WTC11 (cell line): ENCODE data around the gene UGGT2. TPM values are rescaled to one million over a fixed set of nuclear protein-coding genes. Genes with fewer than 3 reads are reported as not detected.
A peak's percentile ranks its signal among the peaks of the same experiment; 100 is the strongest.

Source experiments
- ATAC-seq: fragments of 200-7000 bp; cut with Tn5 transposase; 2 replicates; pipeline ENCODE4 v1.10.0; 2021; ENCODE audit warnings: mild to moderate bottlenecking, moderate library complexity
- CTCF ChIA-PET: fragments of 300-600 bp; sonication (Branson Sonifier 250); formaldehyde crosslinking; loops from one replicate; lab custom pipeline; 2021; ENCODE audit warnings: antibody characterized with exemption; lab: Charles Lee
- POLR2A ChIA-PET: fragments of 350-600 bp; sonication (Branson Sonifier 250); formaldehyde crosslinking; loops from one replicate; lab custom pipeline; 2021; ENCODE audit warnings: antibody characterized with exemption; lab: Charles Lee
- DNase-seq: peaks from one replicate; pipeline ENCODE4 v3.0.0; 2021; ENCODE audit warnings: low spot score
- H3K27ac Mint-ChIP-seq: 2 replicates; pipeline ENCODE4 v1.8.0; 2021; ENCODE audit warnings: mixed read lengths
- H3K27me3 Mint-ChIP-seq: 2 replicates; pipeline ENCODE4 v1.8.0; 2021; ENCODE audit warnings: low read depth, mild to moderate bottlenecking, moderate library complexity, mixed read lengths
- H3K36me3 Mint-ChIP-seq: 2 replicates; pipeline ENCODE4 v1.8.0; 2021; ENCODE audit warnings: mixed read lengths
- H3K4me1 Mint-ChIP-seq: 2 replicates; pipeline ENCODE4 v1.8.0; 2022; ENCODE audit warnings: mixed read lengths
- H3K4me3 Mint-ChIP-seq: 2 replicates; pipeline ENCODE4 v1.8.0; 2021; ENCODE audit warnings: mild to moderate bottlenecking, moderate library complexity, mixed read lengths
- H3K9me3 Mint-ChIP-seq: 2 replicates; pipeline ENCODE4 v1.8.0; 2021; ENCODE audit warnings: mixed read lengths
- ELF4 ChIP-seq: sonication (generic); formaldehyde crosslinking; IDR thresholded peaks from 2 replicates; pipeline ENCODE4 v1.8.1; 2022; ENCODE audit warnings: low read depth, mild to moderate bottlenecking, moderate library complexity, missing genetic modification reagents
- GRHL2 ChIP-seq: fragments of 250-450 bp; sonication (Bioruptor Pico); IDR thresholded peaks from 2 replicates; pipeline ENCODE4 v1.8.0; 2022; ENCODE audit warnings: mild to moderate bottlenecking, moderate library complexity; ENCODE audit not compliant: insufficient replicate concordance, severe bottlenecking
- HMGA2 ChIP-seq: fragments of 250-450 bp; sonication (Bioruptor Pico); IDR thresholded peaks from 2 replicates; pipeline ENCODE4 v1.4.0; 2021; ENCODE audit warnings: mild to moderate bottlenecking, moderate library complexity
- NR1H2 ChIP-seq: sonication (generic); formaldehyde crosslinking; IDR thresholded peaks from 2 replicates; pipeline ENCODE4 v1.9.0; 2021; ENCODE audit warnings: mild to moderate bottlenecking, moderate library complexity, missing genetic modification reagents
- NR2C2 ChIP-seq: sonication (generic); formaldehyde crosslinking; IDR thresholded peaks from 2 replicates; pipeline ENCODE4 v1.8.0; 2022; ENCODE audit warnings: mild to moderate bottlenecking, missing genetic modification reagents
- NR3C1 ChIP-seq: sonication (generic); formaldehyde crosslinking; conservative IDR thresholded peaks from 2 replicates; pipeline ENCODE4 v1.8.1; 2023; ENCODE audit warnings: low read depth, mild to moderate bottlenecking, missing genetic modification reagents
- RELA ChIP-seq: sonication (generic); formaldehyde crosslinking; IDR thresholded peaks from 2 replicates; pipeline ENCODE4 v1.8.1; 2022; ENCODE audit warnings: missing genetic modification reagents, mild to moderate bottlenecking, borderline replicate concordance
- SOX15 ChIP-seq: fragments of 250-450 bp; sonication (Bioruptor Pico); IDR thresholded peaks from 2 replicates; pipeline ENCODE4 v1.9.0; 2021; ENCODE audit warnings: mild to moderate bottlenecking
- TCF7 ChIP-seq: sonication (generic); formaldehyde crosslinking; IDR thresholded peaks from 2 replicates; pipeline ENCODE4 v1.8.0; 2022; ENCODE audit warnings: mild to moderate bottlenecking, low read depth, missing genetic modification reagents, moderate library complexity
- TEAD1 ChIP-seq: sonication (generic); formaldehyde crosslinking; IDR thresholded peaks from 2 replicates; pipeline ENCODE4 v1.8.0; 2022; ENCODE audit warnings: mild to moderate bottlenecking, missing genetic modification reagents
- TEAD4 ChIP-seq: sonication (generic); formaldehyde crosslinking; IDR thresholded peaks from 2 replicates; pipeline ENCODE4 v1.8.0; 2022; ENCODE audit warnings: mild to moderate bottlenecking, missing genetic modification reagents
- USF2 ChIP-seq: sonication (generic); formaldehyde crosslinking; IDR thresholded peaks from 2 replicates; pipeline ENCODE4 v1.8.1; 2023; ENCODE audit warnings: mild to moderate bottlenecking, missing genetic modification reagents, moderate library complexity
- ZNF263 ChIP-seq: sonication (generic); formaldehyde crosslinking; IDR thresholded peaks from 2 replicates; pipeline ENCODE4 v1.8.1; 2022; ENCODE audit warnings: low read depth, mild to moderate bottlenecking, moderate library complexity, missing genetic modification reagents
- ZNF281 ChIP-seq: sonication (generic); formaldehyde crosslinking; IDR thresholded peaks from 2 replicates; pipeline ENCODE4 v1.8.0; 2023; ENCODE audit warnings: mild to moderate bottlenecking, missing genetic modification reagents
- ZNF317 ChIP-seq: sonication (generic); formaldehyde crosslinking; IDR thresholded peaks from 2 replicates; pipeline ENCODE4 v1.8.1; 2023; ENCODE audit warnings: low read depth, mild to moderate bottlenecking, moderate library complexity, missing genetic modification reagents, borderline replicate concordance
- ZNF423 ChIP-seq: fragments of 250-450 bp; sonication (Bioruptor Pico); IDR thresholded peaks from 2 replicates; pipeline ENCODE4 v2.1.2; 2022; ENCODE audit warnings: mild to moderate bottlenecking, moderate library complexity
- ZNF425 ChIP-seq: fragments of 250-450 bp; sonication (Bioruptor Pico); conservative IDR thresholded peaks from 2 replicates; pipeline ENCODE4 v1.9.0; 2021; ENCODE audit warnings: mild to moderate bottlenecking
- ZNF512 ChIP-seq: sonication (generic); formaldehyde crosslinking; IDR thresholded peaks from 2 replicates; pipeline ENCODE4 v1.8.1; 2022; ENCODE audit warnings: missing genetic modification reagents, borderline replicate concordance
- ZNF532 ChIP-seq: fragments of 250-450 bp; sonication (Bioruptor Pico); IDR thresholded peaks from 2 replicates; pipeline ENCODE4 v1.9.0; 2021; ENCODE audit warnings: mild to moderate bottlenecking, borderline replicate concordance
- total RNA-seq: library from RNA; stranded (reverse); gene quantifications from 3 replicates; pipeline ENCODE4 v1.2.3, GENCODE V29; 2021
- TF ChIP-seq, protein P1 (sequence below): fragments of 250-450 bp; sonication (Bioruptor Pico); IDR thresholded peaks from 2 replicates; pipeline ENCODE4 v1.8.0; 2021; ENCODE audit warnings: mild to moderate bottlenecking
- TF ChIP-seq, protein P2 (sequence below): sonication (generic); formaldehyde crosslinking; IDR thresholded peaks from 2 replicates; pipeline ENCODE4 v1.8.1; 2023; ENCODE audit warnings: mild to moderate bottlenecking, missing genetic modification reagents

UGGT2 gene
- total RNA-seq, 1 experiment from 2014 or later = 31.1 TPM

DNA sequence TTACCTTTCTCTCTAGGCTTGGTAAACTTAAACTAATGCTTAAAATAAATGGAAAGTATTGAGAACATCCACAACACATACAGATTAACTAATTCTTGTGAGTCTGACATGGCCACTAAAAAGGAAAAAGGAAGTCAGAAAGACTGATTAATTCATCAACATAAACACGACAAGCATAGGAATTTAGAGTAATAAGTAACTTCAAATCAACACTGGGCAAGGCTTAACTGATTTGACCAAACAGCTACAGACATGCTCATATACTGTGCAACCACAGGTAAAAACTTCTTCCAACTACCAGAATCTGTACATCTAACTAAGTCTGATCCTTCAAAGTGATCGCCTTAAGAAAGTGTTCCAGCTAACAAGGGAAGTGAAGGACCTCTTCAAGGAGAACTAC, 20.5 kb downstream of the UGGT2 start:
- H3K4me3 Mint-ChIP-seq = no peak overlapping the region
- ATAC-seq (no peak), DNase-seq (no peak)
- ChIA-PET CTCF (interaction anchor here (1.4 to 1.6 kb wide), 2 partner anchors 21 to 26 kb away, joined by 5 to 6 read pairs; partner anchors contain the start of gene UGGT2), POLR2A (interaction anchor here (0.6 kb wide), 1 partner anchor 25 kb away, joined by 3 read pairs; no protein-coding TSS in a partner anchor)
- H3K9me3 Mint-ChIP-seq = no peaks in the 10 kb centered on the region
- H3K4me1 Mint-ChIP-seq = peaks cover 8% of the 10 kb centered on the region
- H3K36me3 Mint-ChIP-seq = peaks cover 15% of the 10 kb centered on the region
- 0 out of 2 replicates have a peak overlapping the region, but pooled peaks have one; percentile 51 for H3K27ac Mint-ChIP-seq
- no peaks in the 10 kb centered on the region for H3K27me3 Mint-ChIP-seq
- no peak for TF ChIP-seq TEAD1 (CRISPR knock-in tag)
- TF ChIP-seq TEAD4 = no peak
- no peak for TF ChIP-seq ZNF512 (CRISPR knock-in tag)
- no peak for TF ChIP-seq ELF4
- TF ChIP-seq ZNF317 (CRISPR knock-in tag) = no peak
- TF ChIP-seq ZNF281 (CRISPR knock-in tag) = no peak
- no peak for TF ChIP-seq GRHL2 (CRISPR knock-in tag)

DNA sequence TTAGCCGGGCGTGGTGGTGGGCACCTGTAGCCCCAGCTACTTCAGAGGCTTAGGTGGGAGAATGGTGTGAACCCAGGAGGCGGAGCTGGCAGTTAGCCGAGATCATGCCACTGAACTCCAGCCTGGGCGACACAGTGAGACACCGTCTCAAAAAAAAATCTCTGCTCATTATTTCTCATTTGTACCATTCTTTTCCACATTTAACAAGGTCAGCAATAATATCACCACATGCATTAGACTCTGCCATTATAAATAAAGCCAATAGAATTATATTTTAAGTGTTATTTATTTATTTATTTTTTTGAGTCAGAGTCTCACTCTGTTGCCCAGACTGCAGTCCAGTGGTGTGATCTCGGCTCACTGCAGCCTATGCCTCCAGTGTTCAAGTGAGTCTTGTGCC, 24.2 kb downstream of the UGGT2 start:
- DNase-seq = no peak
- Mint-ChIP-seq H3K4me3 (no peak overlapping the region), H3K27me3 (no peaks in the 10 kb centered on the region), H3K36me3 (peaks cover 15% of the 10 kb centered on the region), H3K27ac (no peak overlapping the region), H3K4me1 (peaks cover 4% of the 10 kb centered on the region), H3K9me3 (no peaks in the 10 kb centered on the region)
- CTCF ChIA-PET = interaction anchor here (1.4 kb wide), 1 partner anchor 9 kb away, joined by 5 read pairs; no protein-coding TSS in a partner anchor
- POLR2A ChIA-PET = no interaction called here
- ATAC-seq = no peak
- TF ChIP-seq RELA (CRISPR knock-in tag) (no peak), HMGA2 (CRISPR knock-in tag) (no peak), ZNF263 (CRISPR knock-in tag) (no peak), NR2C2 (no peak), TCF7 (CRISPR knock-in tag) (no peak), USF2 (CRISPR knock-in tag) (no peak), NR3C1 (CRISPR knock-in tag) (no peak), NR1H2 (no peak), SOX15 (CRISPR knock-in tag) (no peak), ZNF423 (no peak), ZNF425 (CRISPR knock-in tag) (no peak), ZNF532 (CRISPR knock-in tag) (no peak)
- TF ChIP-seq, protein P1, sequence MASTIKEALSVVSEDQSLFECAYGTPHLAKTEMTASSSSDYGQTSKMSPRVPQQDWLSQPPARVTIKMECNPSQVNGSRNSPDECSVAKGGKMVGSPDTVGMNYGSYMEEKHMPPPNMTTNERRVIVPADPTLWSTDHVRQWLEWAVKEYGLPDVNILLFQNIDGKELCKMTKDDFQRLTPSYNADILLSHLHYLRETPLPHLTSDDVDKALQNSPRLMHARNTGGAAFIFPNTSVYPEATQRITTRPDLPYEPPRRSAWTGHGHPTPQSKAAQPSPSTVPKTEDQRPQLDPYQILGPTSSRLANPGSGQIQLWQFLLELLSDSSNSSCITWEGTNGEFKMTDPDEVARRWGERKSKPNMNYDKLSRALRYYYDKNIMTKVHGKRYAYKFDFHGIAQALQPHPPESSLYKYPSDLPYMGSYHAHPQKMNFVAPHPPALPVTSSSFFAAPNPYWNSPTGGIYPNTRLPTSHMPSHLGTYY (CRISPR knock-in tag) = no peak
- TF ChIP-seq, protein P2, sequence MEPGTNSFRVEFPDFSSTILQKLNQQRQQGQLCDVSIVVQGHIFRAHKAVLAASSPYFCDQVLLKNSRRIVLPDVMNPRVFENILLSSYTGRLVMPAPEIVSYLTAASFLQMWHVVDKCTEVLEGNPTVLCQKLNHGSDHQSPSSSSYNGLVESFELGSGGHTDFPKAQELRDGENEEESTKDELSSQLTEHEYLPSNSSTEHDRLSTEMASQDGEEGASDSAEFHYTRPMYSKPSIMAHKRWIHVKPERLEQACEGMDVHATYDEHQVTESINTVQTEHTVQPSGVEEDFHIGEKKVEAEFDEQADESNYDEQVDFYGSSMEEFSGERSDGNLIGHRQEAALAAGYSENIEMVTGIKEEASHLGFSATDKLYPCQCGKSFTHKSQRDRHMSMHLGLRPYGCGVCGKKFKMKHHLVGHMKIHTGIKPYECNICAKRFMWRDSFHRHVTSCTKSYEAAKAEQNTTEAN (CRISPR knock-in tag) = no peak
